GM12891 (cell line): Measurements from ENCODE around the gene NMT1.

Source experiments
- PAX5 ChIP-seq: IDR thresholded peaks from 2 replicates; pipeline ENCODE4 v1.6.1; 2011; ENCODE audit warnings: low read length, moderate library complexity, mild to moderate bottlenecking; ENCODE audit not compliant: insufficient read depth, severe bottlenecking
- POLR2A ChIP-seq: IDR thresholded peaks from 2 replicates; pipeline ENCODE4 v1.6.1; 2011; ENCODE audit warnings: low read depth, low read length, control low read depth
- POLR2AphosphoS5 ChIP-seq: IDR thresholded peaks from 2 replicates; pipeline ENCODE4 v1.6.1; 2011; ENCODE audit warnings: low read depth, low read length, control low read depth
- POU2F2 ChIP-seq: IDR thresholded peaks from 2 replicates; pipeline ENCODE4 v1.6.1; 2011; ENCODE audit warnings: low read depth, mild to moderate bottlenecking, control low read depth, low read length, moderate library complexity
- SPI1 ChIP-seq: IDR thresholded peaks from 2 replicates; pipeline ENCODE4 v1.6.1; 2011; ENCODE audit warnings: low read depth, low read length, control low read depth
- TAF1 ChIP-seq: IDR thresholded peaks from 2 replicates; pipeline ENCODE4 v1.6.1; 2011; ENCODE audit warnings: low read depth, low read length, control low read depth

GRCh38 chr17:45147581-45148182 lies 86.6 kb downstream of the NMT1 start:
- TF ChIP-seq POLR2AphosphoS5 = no peak
- peak; percentile 79 for TF ChIP-seq TAF1
- TF ChIP-seq POLR2A = 0 out of 2 replicates have a peak, but pooled peaks have one; percentile 11
- TF ChIP-seq POU2F2 = peak; percentile 95
- TF ChIP-seq PAX5 = no peak
- TF ChIP-seq SPI1 = no peak
